Adipocyte (in vitro differentiated cells): Measurements from ENCODE around the gene MORF4L1.
"Not testable (repeated sequence)": the region's sequence is repeated elsewhere in the genome, so short reads cannot be mapped to it uniquely, and the experiment has no call there.

Experiments
- DNase-seq: peaks from one replicate; pipeline ENCODE4 v3.0.0-alpha.2; 2015; ENCODE audit warnings: low read depth
- H3K27me3 ChIP-seq: replicated peaks from 2 replicates; pipeline ENCODE4 v1.7.0; 2013; ENCODE audit warnings: mild to moderate bottlenecking, low read length, moderate library complexity; ENCODE audit not compliant: control insufficient read depth, insufficient read depth
- H3K36me3 ChIP-seq: 2 replicates; pipeline ENCODE4 v1.7.0; 2013; ENCODE audit warnings: low read length, mild to moderate bottlenecking, moderate library complexity; ENCODE audit not compliant: control insufficient read depth, insufficient read depth, severe bottlenecking
- H3K4me1 ChIP-seq: 2 replicates; pipeline ENCODE4 v1.7.0; 2013; ENCODE audit warnings: mild to moderate bottlenecking, low read length, moderate library complexity; ENCODE audit not compliant: control insufficient read depth, insufficient read depth
- H3K4me3 ChIP-seq: 2 replicates; pipeline ENCODE4 v1.7.0; 2013; ENCODE audit warnings: mild to moderate bottlenecking, low read length, moderate library complexity
- H3K9ac ChIP-seq: 2 replicates; pipeline ENCODE4 v1.7.0; 2013; ENCODE audit warnings: mild to moderate bottlenecking, low read length, moderate library complexity
- H3K9me3 ChIP-seq: 2 replicates; pipeline ENCODE4 v1.7.0; 2013; ENCODE audit warnings: mild to moderate bottlenecking, low read length, moderate library complexity; ENCODE audit not compliant: control insufficient read depth

The MORF4L1 gene

DNA sequence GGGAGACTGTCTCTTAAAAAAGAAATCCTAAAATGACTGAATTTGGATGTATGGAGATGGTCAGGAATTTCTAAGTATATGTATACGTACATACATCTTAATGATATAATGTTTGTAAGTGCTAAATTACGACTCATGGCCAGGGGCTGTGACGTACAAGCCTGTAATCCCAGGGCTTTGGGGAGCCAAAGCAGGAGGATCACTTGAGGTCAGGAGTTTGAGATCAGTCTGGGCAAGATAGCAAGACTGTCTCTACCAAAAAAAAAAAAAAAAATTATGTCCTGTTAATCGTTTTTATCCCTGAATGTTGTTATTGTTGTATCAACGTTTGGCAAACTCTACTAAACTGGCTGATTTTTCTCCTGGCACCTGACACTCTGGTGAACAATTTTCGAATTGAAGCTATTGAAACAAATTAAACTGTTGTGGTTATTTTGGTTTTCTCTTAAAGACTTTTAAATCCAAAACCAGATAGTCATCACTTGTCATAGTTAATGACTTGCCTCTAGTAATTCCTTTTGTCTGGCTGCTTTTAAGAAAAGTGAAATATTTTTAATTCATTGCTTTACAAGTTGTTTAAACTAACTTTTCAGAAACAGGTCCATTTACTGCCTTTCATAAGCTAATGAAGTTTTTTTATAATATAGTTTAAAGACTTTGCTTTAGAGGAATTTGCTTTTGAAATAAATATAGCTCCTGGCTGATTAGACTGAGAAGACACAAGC, 7.0 kb downstream of the MORF4L1 start:
- Histone ChIP-seq H3K4me3 (peak overlapping the region; percentile 100), H3K9ac (peak overlapping the region; percentile 51), H3K9me3 (no peaks in the 10 kb centered on the region), H3K27me3 (no peaks in the 10 kb centered on the region), H3K36me3 (peaks cover 36% of the 10 kb centered on the region), H3K4me1 (peaks cover 73% of the 10 kb centered on the region)
- DNase-seq, result no peak

DNA sequence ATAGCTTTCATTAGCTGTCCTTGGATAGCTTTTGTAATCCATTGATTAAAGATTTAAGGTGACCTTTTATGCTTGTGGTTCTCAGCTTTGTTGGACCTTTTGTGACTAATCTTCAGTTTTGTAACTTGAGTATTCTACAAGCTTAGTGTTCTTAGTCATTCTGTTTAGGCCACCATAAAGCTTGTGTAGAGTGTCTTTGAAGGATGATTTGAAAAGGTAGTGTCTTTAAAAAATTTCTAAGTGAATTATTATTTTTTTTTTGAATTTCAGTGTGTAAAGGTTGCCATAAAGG, 7.5 kb downstream of the MORF4L1 start:
- H3K9ac ChIP-seq, result no peak overlapping the region
- H3K27me3 ChIP-seq, result no peaks in the 10 kb centered on the region
- H3K4me3 ChIP-seq, result peak overlapping the region; percentile 100
- H3K36me3 ChIP-seq, result peaks cover 42% of the 10 kb centered on the region
- H3K4me1 ChIP-seq, result peaks cover 76% of the 10 kb centered on the region
- H3K9me3 ChIP-seq, result no peaks in the 10 kb centered on the region
- DNase-seq, result peak; percentile 59

DNA sequence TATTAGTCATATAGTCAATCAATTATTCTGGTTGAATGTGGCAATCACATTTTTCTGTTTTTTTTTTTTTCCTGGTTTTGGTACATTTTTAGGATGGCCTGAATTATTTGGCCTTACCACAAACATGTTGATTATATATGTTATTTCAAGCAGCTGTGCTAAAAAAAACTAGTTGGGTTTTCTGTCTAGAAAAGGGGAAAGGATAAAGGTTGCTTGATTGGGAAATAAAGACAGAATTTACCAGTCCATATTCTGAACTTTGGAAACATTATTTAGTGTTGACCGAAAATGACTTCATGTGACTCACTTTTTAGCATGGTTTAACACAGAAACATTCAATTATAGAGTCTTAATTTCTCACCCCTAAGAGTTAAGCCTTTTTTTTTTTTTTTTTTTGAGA, 8.1 kb downstream of the MORF4L1 start:
- peaks cover 48% of the 10 kb centered on the region for H3K36me3 ChIP-seq

DNA sequence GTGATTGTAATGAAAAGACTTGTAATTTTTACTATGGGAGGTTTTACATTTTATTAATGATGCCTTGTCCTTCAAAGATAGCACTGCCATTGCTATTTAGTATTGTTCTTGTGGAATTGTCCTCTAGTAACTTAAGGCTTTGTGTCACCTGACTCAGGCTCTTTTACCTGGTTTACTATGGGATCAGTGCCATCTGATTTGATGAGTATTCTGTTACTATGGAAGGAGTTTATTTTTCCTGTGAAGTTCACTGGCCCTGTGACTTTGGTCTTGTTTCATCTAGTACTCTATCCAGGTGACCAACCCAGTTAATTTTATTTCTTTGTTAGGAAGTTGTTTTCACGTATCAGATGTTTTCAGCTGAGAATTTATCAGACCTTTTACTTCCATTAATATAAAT, 9.0 kb downstream of the MORF4L1 start:
- no peak for DNase-seq
- Histone ChIP-seq H3K9ac (no peak overlapping the region), H3K4me1 (peaks cover 70% of the 10 kb centered on the region), H3K27me3 (no peaks in the 10 kb centered on the region), H3K36me3 (peaks cover 56% of the 10 kb centered on the region), H3K4me3 (peak overlapping the region; percentile 36), H3K9me3 (no peaks in the 10 kb centered on the region)

More for the DNA sequence above, 8.1 kb downstream of the MORF4L1 start:
- Histone ChIP-seq H3K9me3 (no peaks in the 10 kb centered on the region), H3K9ac (no peak overlapping the region), H3K4me1 (peaks cover 78% of the 10 kb centered on the region), H3K27me3 (no peaks in the 10 kb centered on the region), H3K4me3 (peak overlapping the region; percentile 36)
- DNase-seq, result peak; percentile 48

DNA sequence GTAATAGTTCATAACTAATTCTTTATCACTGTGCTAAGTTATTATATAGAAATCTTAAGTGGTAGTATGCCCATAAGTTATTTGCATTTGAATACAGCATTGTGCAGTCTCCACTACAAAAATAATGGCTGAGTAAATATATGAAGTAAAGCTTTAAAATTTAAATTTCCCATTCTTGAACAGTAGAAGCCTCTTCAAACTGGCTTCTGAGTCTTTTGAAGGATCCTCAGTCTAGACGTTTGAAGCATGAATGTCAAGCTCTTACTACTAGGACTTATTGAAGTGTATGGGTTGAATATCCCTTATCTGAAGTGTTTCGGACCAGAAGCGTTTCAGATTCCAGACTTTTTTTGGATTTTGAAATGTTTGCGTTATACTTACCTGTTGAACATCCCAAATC, 16.3 kb downstream of the MORF4L1 start:
- Histone ChIP-seq H3K4me3 (no peak overlapping the region), H3K36me3 (peaks cover 97% of the 10 kb centered on the region), H3K27me3 (no peaks in the 10 kb centered on the region), H3K9ac (no peak overlapping the region), H3K4me1 (peaks cover 15% of the 10 kb centered on the region), H3K9me3 (no peaks in the 10 kb centered on the region)
- no peak for DNase-seq

DNA sequence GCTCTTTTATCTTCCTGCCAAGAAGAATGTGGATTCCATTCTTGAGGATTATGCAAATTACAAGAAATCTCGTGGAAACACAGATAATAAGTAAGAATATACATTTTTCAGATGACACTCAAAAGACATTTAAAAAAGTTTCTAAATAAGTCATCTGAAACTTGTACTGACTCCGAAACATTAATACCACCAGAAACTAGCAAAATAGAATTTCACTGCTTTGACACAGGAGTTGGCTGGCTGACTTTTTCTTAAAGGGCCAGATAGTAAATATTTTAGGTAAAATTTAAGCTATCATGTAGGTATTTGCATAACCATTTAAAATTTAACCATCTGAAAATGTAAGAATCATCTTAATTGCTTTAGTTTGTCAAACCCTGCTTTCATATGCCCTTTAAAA, 20.8 kb downstream of the MORF4L1 start:
- no peak overlapping the region for H3K4me3 ChIP-seq
- H3K9me3 ChIP-seq, result no peaks in the 10 kb centered on the region
- H3K4me1 ChIP-seq, result peaks cover 15% of the 10 kb centered on the region
- peaks cover 100% of the 10 kb centered on the region for H3K36me3 ChIP-seq
- no peak overlapping the region for H3K9ac ChIP-seq
- H3K27me3 ChIP-seq, result no peaks in the 10 kb centered on the region
- DNase-seq, result no peak

DNA sequence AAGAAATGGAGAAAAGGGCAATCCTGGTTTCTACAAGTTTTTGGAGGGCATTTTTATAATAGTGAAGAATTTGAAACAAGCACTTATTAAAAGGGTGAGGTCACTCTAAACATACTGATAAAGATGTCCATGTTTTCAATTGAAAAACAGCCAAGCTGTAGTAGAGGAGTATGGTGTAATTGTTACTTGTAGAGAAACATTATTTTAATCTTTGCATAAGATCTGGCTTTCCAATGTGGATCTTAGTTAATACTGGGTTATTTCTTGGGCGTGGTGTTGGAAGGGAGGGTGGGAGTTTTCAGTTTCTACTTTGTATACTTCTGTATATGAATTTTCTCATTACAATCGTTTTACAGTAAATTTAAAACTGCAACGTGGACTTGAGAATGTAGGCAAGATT, 22.8 kb downstream of the MORF4L1 start:
- Histone ChIP-seq H3K36me3 (peaks cover 98% of the 10 kb centered on the region), H3K9me3 (no peaks in the 10 kb centered on the region), H3K27me3 (no peaks in the 10 kb centered on the region), H3K9ac (no peak overlapping the region), H3K4me1 (peaks cover 15% of the 10 kb centered on the region), H3K4me3 (no peak overlapping the region)
- DNase-seq, result no peak

DNA sequence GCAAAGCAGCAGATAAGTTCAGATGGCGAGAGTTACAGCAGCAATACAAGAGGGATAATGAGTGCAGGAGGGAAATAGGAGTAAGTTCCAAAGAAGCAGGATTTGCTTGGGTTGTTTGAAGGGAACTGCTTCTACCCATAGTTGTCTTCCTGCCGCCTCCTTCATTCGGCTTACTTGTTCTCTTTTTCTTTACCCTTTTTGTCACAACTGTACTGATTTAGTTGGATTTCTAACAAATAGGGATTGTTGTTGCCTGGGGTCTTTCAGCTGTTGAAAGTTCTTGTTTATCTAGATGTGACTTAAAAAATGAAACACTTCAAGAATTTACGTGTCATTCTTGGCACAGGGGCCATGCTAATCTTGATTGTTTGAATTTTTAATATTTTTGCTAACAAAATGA, 25.9 kb downstream of the MORF4L1 start:
- Histone ChIP-seq H3K9me3 (no peaks in the 10 kb centered on the region), H3K4me3 (no peak overlapping the region), H3K36me3 (peaks cover 97% of the 10 kb centered on the region), H3K9ac (no peak overlapping the region), H3K4me1 (peaks cover 34% of the 10 kb centered on the region), H3K27me3 (no peaks in the 10 kb centered on the region)
- no peak for DNase-seq

DNA sequence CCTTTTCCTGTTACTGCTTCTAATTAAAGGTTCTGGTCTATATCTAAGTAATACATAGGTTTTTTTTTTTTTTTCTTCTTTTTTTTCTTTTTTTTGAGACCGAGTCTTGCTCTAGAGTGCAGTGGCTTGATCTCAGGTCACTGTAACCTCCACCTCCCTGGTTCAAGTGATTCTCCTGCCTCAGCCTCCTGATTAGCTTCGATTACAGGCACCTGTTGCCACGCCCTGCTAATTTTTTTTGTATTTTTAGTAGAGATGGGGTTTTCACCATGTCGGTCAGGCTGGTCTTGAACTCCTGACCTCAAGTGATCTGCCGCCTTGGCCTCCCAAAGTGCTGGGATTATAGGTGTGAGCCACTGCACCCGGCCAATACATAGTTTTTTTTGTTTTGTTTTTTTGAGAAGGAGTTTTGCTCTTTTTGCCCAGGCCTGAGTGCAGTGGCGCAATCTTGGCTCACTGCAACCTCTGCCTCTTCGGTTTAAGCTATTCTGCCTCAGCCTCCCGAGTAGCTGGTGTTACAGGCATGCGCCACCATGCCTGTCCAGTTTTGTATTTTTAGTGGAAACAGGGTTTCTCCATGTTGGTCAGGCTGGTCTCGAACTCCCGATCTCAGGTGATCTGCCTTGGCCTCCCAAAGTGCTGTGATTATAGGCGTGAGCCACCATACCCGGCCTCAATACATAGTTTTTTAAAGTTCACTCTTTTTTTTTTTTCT, 28.3 kb downstream of the MORF4L1 start:
- not testable (repeated sequence) for H3K9ac ChIP-seq, DNase-seq
- H3K36me3 ChIP-seq, result peaks cover 90% of the 10 kb centered on the region

DNA sequence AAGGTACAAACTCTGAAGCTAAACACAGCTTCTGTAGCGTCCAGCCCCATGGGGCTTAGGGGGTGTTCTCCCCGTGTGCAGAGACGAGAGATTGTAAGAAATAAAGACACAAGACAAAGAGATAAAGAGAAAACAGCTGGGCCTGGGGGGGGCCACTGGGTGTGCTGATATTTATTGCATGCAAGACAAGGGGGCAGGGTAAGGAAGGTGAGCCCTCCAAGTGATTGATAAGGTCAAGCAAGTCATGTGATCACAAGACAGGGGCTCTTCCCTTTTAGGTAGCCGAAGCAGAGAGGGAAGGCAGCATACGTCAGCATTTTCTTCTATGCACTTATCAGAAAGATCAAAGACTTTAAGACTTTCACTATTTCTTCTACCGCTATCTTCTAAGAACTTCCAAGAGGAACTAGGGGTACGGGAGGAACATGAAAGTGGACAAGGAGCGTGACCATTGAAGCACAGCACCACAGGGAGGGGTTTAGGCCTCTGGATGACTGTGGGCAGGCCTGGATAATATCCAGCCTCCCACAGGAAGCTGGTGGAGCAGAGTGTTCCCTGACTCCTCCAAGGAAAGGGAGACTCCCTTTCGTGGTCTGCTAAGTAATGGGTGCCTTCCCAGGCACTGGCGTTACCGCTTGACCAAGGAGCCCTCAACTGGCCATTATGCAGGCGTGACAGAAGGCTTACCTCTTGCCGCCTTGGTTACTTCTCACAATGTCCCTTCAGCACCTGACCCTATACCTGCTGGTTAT, 29.8 kb downstream of the MORF4L1 start:
- H3K27me3 ChIP-seq, DNase-seq, H3K4me3 ChIP-seq, H3K9me3 ChIP-seq: not testable (repeated sequence)
- Histone ChIP-seq H3K36me3 (peaks cover 86% of the 10 kb centered on the region), H3K9ac (peak overlapping the region; percentile 15), H3K4me1 (peaks cover 60% of the 10 kb centered on the region)

More for the DNA sequence above, 28.3 kb downstream of the MORF4L1 start:
- H3K4me3 ChIP-seq, H3K27me3 ChIP-seq, H3K9me3 ChIP-seq: not testable (repeated sequence)
- peaks cover 45% of the 10 kb centered on the region for H3K4me1 ChIP-seq

DNA sequence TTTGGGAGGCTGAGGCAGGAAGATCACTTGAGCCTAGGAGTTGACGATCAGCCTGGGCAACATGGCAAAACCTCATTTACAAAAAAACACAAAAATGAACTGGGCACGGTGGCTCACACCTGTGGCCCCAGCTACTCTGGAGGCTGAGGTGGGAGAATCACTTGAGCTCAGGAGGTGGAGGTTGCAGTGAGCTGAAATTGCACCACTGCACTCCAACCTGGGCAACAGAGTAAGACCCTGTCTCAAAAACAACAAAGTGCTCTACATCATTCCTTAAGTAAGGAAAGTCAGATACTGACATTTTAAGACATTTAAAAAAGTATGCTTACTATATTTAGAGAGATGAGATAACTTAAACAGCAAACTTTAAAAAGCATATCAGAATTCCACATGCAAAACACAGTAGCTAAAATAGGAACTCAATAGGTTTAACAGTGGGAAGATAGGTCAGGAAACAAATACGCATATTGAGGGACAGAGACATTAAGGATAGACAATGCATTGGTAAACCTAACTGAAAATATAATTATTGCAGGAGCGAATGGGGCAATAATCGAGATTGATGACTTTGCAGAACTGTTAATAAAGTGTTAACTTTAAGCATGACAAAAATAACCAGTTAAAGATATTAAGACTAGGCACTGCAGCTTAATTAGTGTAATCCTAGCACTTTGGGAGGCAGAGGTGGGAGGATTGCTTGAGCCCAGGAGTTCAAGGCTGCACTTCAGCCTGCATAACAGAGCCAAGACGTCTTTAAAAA, 32.1 kb downstream of the MORF4L1 start:
- peaks cover 70% of the 10 kb centered on the region for H3K4me1 ChIP-seq
- H3K27me3 ChIP-seq, result no peaks in the 10 kb centered on the region
- DNase-seq, result no peak
- peaks cover 81% of the 10 kb centered on the region for H3K36me3 ChIP-seq
- no peaks in the 10 kb centered on the region for H3K9me3 ChIP-seq
- H3K4me3 ChIP-seq, result peak overlapping the region; percentile 24
- peak overlapping the region; percentile 68 for H3K9ac ChIP-seq
